ENCODE results near the gene SNX1.

Gene SNX1

GRCh38 chr15:64156652-64157331 is 61.0 kb downstream of the SNX1 start:
- TF ChIP-seq CTCF (IDR thresholded peaks at IDR 0.05): no peak

GRCh38 chr15:64157599-64158125 is 61.9 kb downstream of the SNX1 start:
- no peak for TF ChIP-seq CTCF (IDR thresholded peaks at IDR 0.05)

GRCh38 chr15:64158363-64159134 is 62.8 kb downstream of the SNX1 start:
- TF ChIP-seq CTCF (IDR thresholded peaks at IDR 0.05): no peak

- no peak for TF ChIP-seq CTCF (IDR thresholded peaks at IDR 0.05)
Measured at GRCh38 chr15:64161688-64162477, 66.1 kb downstream of the SNX1 start.

- no peak for TF ChIP-seq CTCF (IDR thresholded peaks at IDR 0.05)
Measured at GRCh38 chr15:64162478-64162868, 66.7 kb downstream of the SNX1 start.

GRCh38 chr15:64162869-64163658 is 67.3 kb downstream of the SNX1 start, which contains the start of gene PPIB:
Gene PPIB (minus strand): TSS chr15:64163022. CDS start chr15:64162986, 36 bp downstream.
- peak; percentile 60 for TF ChIP-seq CTCF (IDR thresholded peaks at IDR 0.05)

Data from LNCAP (cell line).